Left renal pelvis (tissue), 4 donors: ENCODE results near the gene LENEP. TPM values are rescaled to one million over a fixed set of nuclear protein-coding genes. Genes with fewer than 3 reads are reported as not detected.

Experiments
- DNase-seq, 4 donors: peaks; one replicate each; pipeline ENCODE4 v3.0.0-alpha.2; 2013; ENCODE audit warnings: low read depth in 4 of 4, low spot score in 3 of 4
- polyA plus RNA-seq, 4 donors: library from polyadenylated mRNA; unstranded; fragments of 120-200 nt; gene quantifications; one replicate each; pipeline ENCODE4 v1.2.1, GENCODE V29; 2013; ENCODE audit not compliant: insufficient read length in 4 of 4

Gene LENEP
- polyA plus RNA-seq, 4 donors = 0.30 to 0.73 (median 0.50) TPM; not detected in 1

GRCh38 chr1:155040358-155041093 lies 47.1 kb downstream of the LENEP start:
- no peak for DNase-seq

GRCh38 chr1:155042789-155043188 lies 49.4 kb downstream of the LENEP start:
- no peak for DNase-seq

- no peak for DNase-seq
Measured at GRCh38 chr1:155043301-155043702, 49.9 kb downstream of the LENEP start.

- no peak for DNase-seq
Measured at GRCh38 chr1:155043793-155044192, 50.4 kb downstream of the LENEP start.

Other genes starting within 250 kb of the LENEP start
- gene KCNN3, start 123.3 kb upstream of the LENEP start, polyA plus RNA-seq = 1 to 10 TPM; 2.3 to 6.3 (median 2.8) TPM
- 10 to 100 TPM; 25.2 to 40.1 (median 35.4) TPM for gene PMVK, start 56.9 kb upstream of the LENEP start, polyA plus RNA-seq
- gene PBXIP1, start 37.5 kb upstream of the LENEP start, polyA plus RNA-seq = 10 to 100 TPM; 66.2 to 76.1 (median 71.1) TPM
- gene PYGO2, start 31.8 kb upstream of the LENEP start, polyA plus RNA-seq = 10 to 100 TPM; 36.8 to 49.7 (median 44.9) TPM
- 100 to 1,000 TPM in 1 of 4 donors, 10 to 100 TPM in 3; 79.2 to 119 (median 88.0) TPM for gene SHC1, start 22.8 kb upstream of the LENEP start, polyA plus RNA-seq
- 100 to 1,000 TPM in 1 of 4 donors, 10 to 100 TPM in 3; 89.2 to 104 (median 94.2) TPM for gene CKS1B, start 18.9 kb upstream of the LENEP start, polyA plus RNA-seq
- 10 to 100 TPM; 20.4 to 39.1 (median 28.9) TPM for gene FLAD1, start 10.2 kb upstream of the LENEP start, polyA plus RNA-seq
- 10 to 100 TPM in 3 of 4 donors, 1 to 10 TPM in 1; 3.8 to 19.1 (median 12.4) TPM for gene ZBTB7B, start 9.2 kb downstream of the LENEP start, polyA plus RNA-seq
- gene DCST2, start 40.2 kb downstream of the LENEP start, polyA plus RNA-seq = 1 to 10 TPM in 3 of 4 donors, under 1 TPM in 1; 0.78 to 2.7 (median 1.5) TPM
- under 1 TPM; 0.21 to 0.41 (median 0.29) TPM for gene DCST1, start 40.2 kb downstream of the LENEP start, polyA plus RNA-seq
- 10 to 100 TPM; 37.6 to 53.1 (median 46.2) TPM for gene ADAM15, start 57.7 kb downstream of the LENEP start, polyA plus RNA-seq
- 10 to 100 TPM; 19.2 to 24.8 (median 19.5) TPM for gene EFNA4, start 70.2 kb downstream of the LENEP start, polyA plus RNA-seq
- 1 to 10 TPM; 5.7 to 7.8 (median 6.3) TPM for gene EFNA3, start 85.3 kb downstream of the LENEP start, polyA plus RNA-seq
- 10 to 100 TPM; 23.7 to 69.5 (median 63.0) TPM for gene EFNA1, start 134.3 kb downstream of the LENEP start, polyA plus RNA-seq
- 10 to 100 TPM; 39.6 to 66.6 (median 54.3) TPM for gene SLC50A1, start 142.3 kb downstream of the LENEP start, polyA plus RNA-seq
- gene DPM3, start 146.9 kb downstream of the LENEP start, polyA plus RNA-seq = 10 to 100 TPM; 29.4 to 49.8 (median 31.4) TPM
- gene KRTCAP2, start 179.7 kb downstream of the LENEP start, polyA plus RNA-seq = 100 to 1,000 TPM; 139 to 182 (median 152) TPM
- gene TRIM46, start 180.3 kb downstream of the LENEP start, polyA plus RNA-seq = 1 to 10 TPM; 2.4 to 6.3 (median 3.2) TPM
- 10 to 100 TPM; 27.7 to 52.9 (median 46.5) TPM for gene THBS3, start 214.3 kb downstream of the LENEP start, polyA plus RNA-seq
- gene MTX1, start 215.1 kb downstream of the LENEP start, polyA plus RNA-seq = 10 to 100 TPM; 26.6 to 49.9 (median 39.6) TPM